ENCODE measurements around the gene IQCM. TPM values are rescaled to one million over a fixed set of nuclear protein-coding genes. Genes with fewer than 3 reads are reported as not detected.

IQCM gene
- total and polyA plus RNA-seq, 10 of the 15 experiments (the other 5 are each of a cell fraction or from before 2014, with no cell fraction given), result not detected

DNA sequence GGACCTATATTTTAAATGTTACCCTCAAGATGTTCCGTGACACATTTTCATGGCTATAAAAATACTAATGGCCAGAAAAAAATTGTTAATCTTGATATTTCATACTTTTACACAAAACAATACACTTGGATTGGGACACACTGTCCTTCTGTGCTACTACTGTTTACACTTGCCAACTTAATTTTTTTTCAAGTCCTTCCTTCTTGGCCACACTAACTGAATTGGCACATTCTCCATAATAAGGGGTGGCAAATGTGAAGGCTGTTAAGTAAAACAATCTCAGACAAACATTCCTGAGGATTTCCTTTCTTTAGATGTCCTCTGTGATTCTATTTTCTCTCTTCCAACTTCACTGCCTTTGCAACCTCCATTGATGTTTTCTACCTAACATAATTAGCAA, 225.8 kb downstream of the IQCM start (continued):
- TF ChIP-seq, protein P1, sequence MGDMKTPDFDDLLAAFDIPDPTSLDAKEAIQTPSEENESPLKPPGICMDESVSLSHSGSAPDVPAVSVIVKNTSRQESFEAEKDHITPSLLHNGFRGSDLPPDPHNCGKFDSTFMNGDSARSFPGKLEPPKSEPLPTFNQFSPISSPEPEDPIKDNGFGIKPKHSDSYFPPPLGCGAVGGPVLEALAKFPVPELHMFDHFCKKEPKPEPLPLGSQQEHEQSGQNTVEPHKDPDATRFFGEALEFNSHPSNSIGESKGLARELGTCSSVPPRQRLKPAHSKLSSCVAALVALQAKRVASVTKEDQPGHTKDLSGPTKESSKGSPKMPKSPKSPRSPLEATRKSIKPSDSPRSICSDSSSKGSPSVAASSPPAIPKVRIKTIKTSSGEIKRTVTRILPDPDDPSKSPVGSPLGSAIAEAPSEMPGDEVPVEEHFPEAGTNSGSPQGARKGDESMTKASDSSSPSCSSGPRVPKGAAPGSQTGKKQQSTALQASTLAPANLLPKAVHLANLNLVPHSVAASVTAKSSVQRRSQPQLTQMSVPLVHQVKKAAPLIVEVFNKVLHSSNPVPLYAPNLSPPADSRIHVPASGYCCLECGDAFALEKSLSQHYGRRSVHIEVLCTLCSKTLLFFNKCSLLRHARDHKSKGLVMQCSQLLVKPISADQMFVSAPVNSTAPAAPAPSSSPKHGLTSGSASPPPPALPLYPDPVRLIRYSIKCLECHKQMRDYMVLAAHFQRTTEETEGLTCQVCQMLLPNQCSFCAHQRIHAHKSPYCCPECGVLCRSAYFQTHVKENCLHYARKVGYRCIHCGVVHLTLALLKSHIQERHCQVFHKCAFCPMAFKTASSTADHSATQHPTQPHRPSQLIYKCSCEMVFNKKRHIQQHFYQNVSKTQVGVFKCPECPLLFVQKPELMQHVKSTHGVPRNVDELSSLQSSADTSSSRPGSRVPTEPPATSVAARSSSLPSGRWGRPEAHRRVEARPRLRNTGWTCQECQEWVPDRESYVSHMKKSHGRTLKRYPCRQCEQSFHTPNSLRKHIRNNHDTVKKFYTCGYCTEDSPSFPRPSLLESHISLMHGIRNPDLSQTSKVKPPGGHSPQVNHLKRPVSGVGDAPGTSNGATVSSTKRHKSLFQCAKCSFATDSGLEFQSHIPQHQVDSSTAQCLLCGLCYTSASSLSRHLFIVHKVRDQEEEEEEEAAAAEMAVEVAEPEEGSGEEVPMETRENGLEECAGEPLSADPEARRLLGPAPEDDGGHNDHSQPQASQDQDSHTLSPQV (IDR thresholded peaks at IDR 0.05), result no peak
- TF ChIP-seq, protein P2, sequence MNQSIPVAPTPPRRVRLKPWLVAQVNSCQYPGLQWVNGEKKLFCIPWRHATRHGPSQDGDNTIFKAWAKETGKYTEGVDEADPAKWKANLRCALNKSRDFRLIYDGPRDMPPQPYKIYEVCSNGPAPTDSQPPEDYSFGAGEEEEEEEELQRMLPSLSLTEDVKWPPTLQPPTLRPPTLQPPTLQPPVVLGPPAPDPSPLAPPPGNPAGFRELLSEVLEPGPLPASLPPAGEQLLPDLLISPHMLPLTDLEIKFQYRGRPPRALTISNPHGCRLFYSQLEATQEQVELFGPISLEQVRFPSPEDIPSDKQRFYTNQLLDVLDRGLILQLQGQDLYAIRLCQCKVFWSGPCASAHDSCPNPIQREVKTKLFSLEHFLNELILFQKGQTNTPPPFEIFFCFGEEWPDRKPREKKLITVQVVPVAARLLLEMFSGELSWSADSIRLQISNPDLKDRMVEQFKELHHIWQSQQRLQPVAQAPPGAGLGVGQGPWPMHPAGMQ (IDR thresholded peaks at IDR 0.05; ENCODE audit: borderline replicate concordance), result no peak
- TF ChIP-seq, protein P3, sequence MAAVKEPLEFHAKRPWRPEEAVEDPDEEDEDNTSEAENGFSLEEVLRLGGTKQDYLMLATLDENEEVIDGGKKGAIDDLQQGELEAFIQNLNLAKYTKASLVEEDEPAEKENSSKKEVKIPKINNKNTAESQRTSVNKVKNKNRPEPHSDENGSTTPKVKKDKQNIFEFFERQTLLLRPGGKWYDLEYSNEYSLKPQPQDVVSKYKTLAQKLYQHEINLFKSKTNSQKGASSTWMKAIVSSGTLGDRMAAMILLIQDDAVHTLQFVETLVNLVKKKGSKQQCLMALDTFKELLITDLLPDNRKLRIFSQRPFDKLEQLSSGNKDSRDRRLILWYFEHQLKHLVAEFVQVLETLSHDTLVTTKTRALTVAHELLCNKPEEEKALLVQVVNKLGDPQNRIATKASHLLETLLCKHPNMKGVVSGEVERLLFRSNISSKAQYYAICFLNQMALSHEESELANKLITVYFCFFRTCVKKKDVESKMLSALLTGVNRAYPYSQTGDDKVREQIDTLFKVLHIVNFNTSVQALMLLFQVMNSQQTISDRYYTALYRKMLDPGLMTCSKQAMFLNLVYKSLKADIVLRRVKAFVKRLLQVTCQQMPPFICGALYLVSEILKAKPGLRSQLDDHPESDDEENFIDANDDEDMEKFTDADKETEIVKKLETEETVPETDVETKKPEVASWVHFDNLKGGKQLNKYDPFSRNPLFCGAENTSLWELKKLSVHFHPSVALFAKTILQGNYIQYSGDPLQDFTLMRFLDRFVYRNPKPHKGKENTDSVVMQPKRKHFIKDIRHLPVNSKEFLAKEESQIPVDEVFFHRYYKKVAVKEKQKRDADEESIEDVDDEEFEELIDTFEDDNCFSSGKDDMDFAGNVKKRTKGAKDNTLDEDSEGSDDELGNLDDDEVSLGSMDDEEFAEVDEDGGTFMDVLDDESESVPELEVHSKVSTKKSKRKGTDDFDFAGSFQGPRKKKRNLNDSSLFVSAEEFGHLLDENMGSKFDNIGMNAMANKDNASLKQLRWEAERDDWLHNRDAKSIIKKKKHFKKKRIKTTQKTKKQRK (IDR thresholded peaks at IDR 0.05; ENCODE audit: low read depth, low read length), result no peak
- TF ChIP-seq, protein P4, sequence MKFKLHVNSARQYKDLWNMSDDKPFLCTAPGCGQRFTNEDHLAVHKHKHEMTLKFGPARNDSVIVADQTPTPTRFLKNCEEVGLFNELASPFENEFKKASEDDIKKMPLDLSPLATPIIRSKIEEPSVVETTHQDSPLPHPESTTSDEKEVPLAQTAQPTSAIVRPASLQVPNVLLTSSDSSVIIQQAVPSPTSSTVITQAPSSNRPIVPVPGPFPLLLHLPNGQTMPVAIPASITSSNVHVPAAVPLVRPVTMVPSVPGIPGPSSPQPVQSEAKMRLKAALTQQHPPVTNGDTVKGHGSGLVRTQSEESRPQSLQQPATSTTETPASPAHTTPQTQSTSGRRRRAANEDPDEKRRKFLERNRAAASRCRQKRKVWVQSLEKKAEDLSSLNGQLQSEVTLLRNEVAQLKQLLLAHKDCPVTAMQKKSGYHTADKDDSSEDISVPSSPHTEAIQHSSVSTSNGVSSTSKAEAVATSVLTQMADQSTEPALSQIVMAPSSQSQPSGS (IDR thresholded peaks at IDR 0.05; ENCODE audit: low read length), result no peak
- TF ChIP-seq, protein P5, sequence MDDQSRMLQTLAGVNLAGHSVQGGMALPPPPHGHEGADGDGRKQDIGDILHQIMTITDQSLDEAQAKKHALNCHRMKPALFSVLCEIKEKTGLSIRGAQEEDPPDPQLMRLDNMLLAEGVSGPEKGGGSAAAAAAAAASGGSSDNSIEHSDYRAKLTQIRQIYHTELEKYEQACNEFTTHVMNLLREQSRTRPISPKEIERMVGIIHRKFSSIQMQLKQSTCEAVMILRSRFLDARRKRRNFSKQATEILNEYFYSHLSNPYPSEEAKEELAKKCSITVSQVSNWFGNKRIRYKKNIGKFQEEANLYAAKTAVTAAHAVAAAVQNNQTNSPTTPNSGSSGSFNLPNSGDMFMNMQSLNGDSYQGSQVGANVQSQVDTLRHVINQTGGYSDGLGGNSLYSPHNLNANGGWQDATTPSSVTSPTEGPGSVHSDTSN (IDR thresholded peaks at IDR 0.05; ENCODE audit: insufficient replicate concordance, low read depth, low read length), result no peak
- no peak for TF ChIP-seq BRCA1 (IDR thresholded peaks at IDR 0.05; ENCODE audit: low read depth, low read length)
